Kidney (tissue), 14 donors: ENCODE results near the gene NUP85. TPM values are rescaled to one million over a fixed set of nuclear protein-coding genes. Genes with fewer than 3 reads are reported as not detected.
"Not testable (repeated sequence)": the region's sequence is repeated elsewhere in the genome, so short reads cannot be mapped to it uniquely, and the experiment has no call there.

Source experiments
- DNase-seq, 5 donors: peaks; one replicate each; pipeline ENCODE4 v3.0.0-alpha.2; 2013 to 2020
- FAIRE-seq: peaks from 2 replicates; lab custom pipeline; 2012; peaks lifted over from hg19 to GRCh38; lab: Jason Lieb, UNC
- H3K27ac ChIP-seq, 2 donors: one replicate each; pipeline ENCODE4 v1.7.0; 2013; ENCODE audit warnings: low read depth in 2 of 2, low read length in 2 of 2, inconsistent platforms in 1 of 2
- H3K27me3 ChIP-seq: one replicate; pipeline ENCODE4 v1.7.1; 2013; ENCODE audit warnings: low read length, inconsistent platforms; ENCODE audit not compliant: control insufficient read depth, insufficient read depth
- H3K36me3 ChIP-seq, 3 donors: one replicate each; pipeline versions ENCODE4 v1.7.0 to v1.7.1; 2013; ENCODE audit warnings: low read length in 3 of 3, control low read depth in 1 of 3, inconsistent platforms in 1 of 3; ENCODE audit not compliant: insufficient read depth in 3 of 3, control insufficient read depth in 2 of 3
- H3K4me1 ChIP-seq, 3 donors: one replicate each; pipeline versions ENCODE4 v1.7.0 to v1.7.1; 2013; ENCODE audit warnings: low read length in 3 of 3, inconsistent platforms in 1 of 3, low read depth in 1 of 3; ENCODE audit not compliant: control insufficient read depth in 2 of 3, insufficient read depth in 2 of 3
- H3K4me3 ChIP-seq, 3 donors: one replicate each; pipeline versions ENCODE4 v1.7.0 to v1.8.1; 2013; ENCODE audit warnings: low read length in 3 of 3, control low read depth in 1 of 3, inconsistent platforms in 1 of 3
- H3K9ac ChIP-seq, 3 donors: one replicate each; pipeline versions ENCODE4 v1.7.0 to v1.7.1; 2013; ENCODE audit warnings: low read length in 3 of 3, control low read depth in 1 of 3, inconsistent platforms in 1 of 3
- H3K9me3 ChIP-seq, 3 donors: one replicate each; pipeline versions ENCODE4 v1.7.0 to v1.7.1; 2013; ENCODE audit warnings: low read length in 3 of 3, control low read depth in 1 of 3, inconsistent platforms in 1 of 3; ENCODE audit not compliant: control insufficient read depth in 2 of 3, insufficient read depth in 1 of 3
- intact Hi-C: fragments of 100-400 bp; cut with DNase I; formaldehyde crosslinking; loops from one replicate; pipeline ENCODE4 v1.11.1; 2022
- polyA plus RNA-seq: library from polyadenylated mRNA; stranded (reverse); fragments of 350-450 nt; fragmentation: Illumina TruSeq; extraction: RNeasy Lipid Tissue Mini Kit (QIAGEN cat#74804); gene quantifications from one replicate; pipeline ENCODE4 v1.2.3, GENCODE V29; 2014; ENCODE audit warnings: low read depth, low replicate concordance; ENCODE audit not compliant: insufficient read depth
- total RNA-seq: library from RNA; stranded (reverse); fragmentation: NEBNext Ultra II Directional; extraction: Animal tissue kit (Norgen Biotek cat#: 25700); gene quantifications from one replicate; pipeline ENCODE4 v1.2.1, GENCODE V29; 2021
- TF ChIP-seq, protein P1 (sequence below): IDR thresholded peaks from 3 replicates; pipeline ENCODE4 v1.5.1; 2012; ENCODE audit warnings: mild to moderate bottlenecking, moderate library complexity, borderline replicate concordance; ENCODE audit not compliant: insufficient read depth; ENCODE audit errors: extremely low read depth
- donor health status: control.
- donor health status: control.
- donor health status: control.
- donor health status: control.
- donor health status: control.
- donor health status: DM: yes; HTN: yes; CAD: no.
- donor health status: Normal renal cell carcinoma (clear cell type).

The NUP85 gene
- total and polyA plus RNA-seq, 2 donors from 2014 or later = 23.9 to 67.1 TPM

DNA sequence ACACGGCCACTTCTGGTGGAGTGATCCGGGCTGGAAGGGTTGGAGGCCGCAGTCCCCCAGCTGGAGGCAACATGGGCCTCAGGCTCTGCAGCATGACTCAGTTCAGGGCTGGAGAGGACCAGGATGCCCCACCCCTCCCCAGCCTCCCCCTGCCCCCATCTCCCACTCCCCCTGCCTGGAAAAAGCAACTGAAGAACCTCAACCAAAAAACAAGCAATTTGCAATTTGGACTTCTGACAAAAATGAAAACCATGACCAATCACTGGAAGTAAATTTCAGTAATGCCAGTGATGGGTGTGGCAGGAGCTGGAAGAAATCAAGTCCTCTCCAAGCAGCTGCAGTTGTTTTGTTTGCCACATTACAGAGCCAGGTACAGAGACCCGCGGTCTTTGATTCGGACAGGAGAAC is 72.2 kb downstream of the NUP85 start:
- TF ChIP-seq, protein P1, sequence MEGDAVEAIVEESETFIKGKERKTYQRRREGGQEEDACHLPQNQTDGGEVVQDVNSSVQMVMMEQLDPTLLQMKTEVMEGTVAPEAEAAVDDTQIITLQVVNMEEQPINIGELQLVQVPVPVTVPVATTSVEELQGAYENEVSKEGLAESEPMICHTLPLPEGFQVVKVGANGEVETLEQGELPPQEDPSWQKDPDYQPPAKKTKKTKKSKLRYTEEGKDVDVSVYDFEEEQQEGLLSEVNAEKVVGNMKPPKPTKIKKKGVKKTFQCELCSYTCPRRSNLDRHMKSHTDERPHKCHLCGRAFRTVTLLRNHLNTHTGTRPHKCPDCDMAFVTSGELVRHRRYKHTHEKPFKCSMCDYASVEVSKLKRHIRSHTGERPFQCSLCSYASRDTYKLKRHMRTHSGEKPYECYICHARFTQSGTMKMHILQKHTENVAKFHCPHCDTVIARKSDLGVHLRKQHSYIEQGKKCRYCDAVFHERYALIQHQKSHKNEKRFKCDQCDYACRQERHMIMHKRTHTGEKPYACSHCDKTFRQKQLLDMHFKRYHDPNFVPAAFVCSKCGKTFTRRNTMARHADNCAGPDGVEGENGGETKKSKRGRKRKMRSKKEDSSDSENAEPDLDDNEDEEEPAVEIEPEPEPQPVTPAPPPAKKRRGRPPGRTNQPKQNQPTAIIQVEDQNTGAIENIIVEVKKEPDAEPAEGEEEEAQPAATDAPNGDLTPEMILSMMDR = no peak
- no peaks in the 10 kb centered on the region for H3K9me3 ChIP-seq
- FAIRE-seq (no peak), DNase-seq (no peak)
- H3K36me3 ChIP-seq = no peaks in the 10 kb centered on the region
- no peaks in the 10 kb centered on the region for H3K27me3 ChIP-seq
- H3K9ac ChIP-seq = no peak overlapping the region
- H3K4me1 ChIP-seq = no peaks in the 10 kb centered on the region
- intact Hi-C loops = no loop called here
- no peak overlapping the region for H3K27ac ChIP-seq
- no peak overlapping the region for H3K4me3 ChIP-seq

DNA sequence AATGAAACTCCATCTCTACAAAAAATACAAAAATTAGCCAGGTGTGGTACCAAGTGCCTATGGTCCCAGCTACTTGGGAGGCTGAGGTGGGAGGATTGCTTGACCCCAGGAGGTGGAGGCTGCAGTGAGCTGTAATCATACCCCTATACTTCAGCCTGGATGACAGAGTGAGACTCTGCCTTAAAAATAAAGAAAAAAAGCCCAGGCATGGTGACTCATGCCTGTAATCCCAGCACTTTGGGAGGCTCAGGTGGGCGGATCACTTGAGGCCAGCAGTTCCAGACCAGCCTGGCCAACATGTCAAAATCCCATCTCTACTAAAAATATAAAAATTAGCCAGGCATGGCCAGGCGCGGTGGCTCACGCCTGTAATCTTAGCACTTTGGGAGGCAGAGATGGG is 74.7 kb downstream of the NUP85 start:
- FAIRE-seq, H3K4me1 ChIP-seq, H3K9ac ChIP-seq, H3K27ac ChIP-seq, H3K4me3 ChIP-seq, H3K36me3 ChIP-seq, intact Hi-C loops, H3K27me3 ChIP-seq, H3K9me3 ChIP-seq: not testable (repeated sequence)
- peak in 1 of 5 donors; percentile 6 for DNase-seq

DNA sequence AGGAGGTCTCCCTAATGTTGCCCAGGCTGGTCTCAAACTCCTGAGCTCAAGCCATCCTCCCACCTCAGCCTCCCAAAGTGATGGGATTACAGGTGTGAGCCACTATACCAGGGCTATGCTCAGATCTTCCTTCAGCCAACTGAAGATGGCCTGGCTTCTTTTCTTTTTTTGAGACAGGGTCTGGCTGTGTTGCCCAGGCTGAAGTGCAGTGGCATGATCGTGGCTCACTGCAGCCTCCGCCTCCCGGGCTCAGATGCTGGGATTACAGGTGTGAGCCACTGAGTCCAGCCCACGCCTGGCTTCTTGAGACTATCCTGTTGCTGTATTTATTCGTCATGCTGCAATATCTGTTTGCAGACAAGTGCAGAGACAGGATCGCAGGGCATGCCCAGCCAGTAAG is 79.6 kb downstream of the NUP85 start:
- H3K36me3 ChIP-seq = peaks cover 0 to 4% (median 3%) of the 10 kb centered on the region in 3 donors
- TF ChIP-seq, protein P1 = no peak

More for the DNA sequence above, 79.6 kb downstream of the NUP85 start:
- H3K4me3 ChIP-seq = no peak overlapping the region
- H3K27me3 ChIP-seq = no peaks in the 10 kb centered on the region
- H3K9ac ChIP-seq = no peak overlapping the region
- H3K9me3 ChIP-seq = no peaks in the 10 kb centered on the region
- peaks cover 0 to 3% (median 0%) of the 10 kb centered on the region in 3 donors for H3K4me1 ChIP-seq
- DNase-seq (no peak), FAIRE-seq (no peak)
- no peak overlapping the region for H3K27ac ChIP-seq
- intact Hi-C loops = no loop called here

Other genes starting within 250 kb of the NUP85 start
- 32.6 TPM for gene HID1, start 232.9 kb upstream of the NUP85 start, total RNA-seq
- gene HID1, start 232.9 kb upstream of the NUP85 start, polyA plus RNA-seq = 13.6 TPM
- 29.3 TPM for gene CDR2L, start 218.0 kb upstream of the NUP85 start, total RNA-seq
- gene CDR2L, start 218.0 kb upstream of the NUP85 start, polyA plus RNA-seq = 12.5 TPM
- gene MRPL58, start 193.0 kb upstream of the NUP85 start, total RNA-seq = 23.1 TPM
- gene MRPL58, start 193.0 kb upstream of the NUP85 start, polyA plus RNA-seq = 84.5 TPM
- 261 TPM for gene ATP5PD, start 158.7 kb upstream of the NUP85 start, total RNA-seq
- 916 TPM for gene ATP5PD, start 158.7 kb upstream of the NUP85 start, polyA plus RNA-seq
- 30.2 TPM for gene KCTD2, start 158.5 kb upstream of the NUP85 start, total RNA-seq
- 26.0 TPM for gene KCTD2, start 158.5 kb upstream of the NUP85 start, polyA plus RNA-seq
- 184 TPM for gene SLC16A5, start 117.7 kb upstream of the NUP85 start, total RNA-seq
- gene SLC16A5, start 117.7 kb upstream of the NUP85 start, polyA plus RNA-seq = 28.4 TPM
- 31.8 TPM for gene ARMC7, start 95.7 kb upstream of the NUP85 start, total RNA-seq
- 35.1 TPM for gene ARMC7, start 95.7 kb upstream of the NUP85 start, polyA plus RNA-seq
- 59.4 TPM for gene NT5C, start 73.9 kb upstream of the NUP85 start, total RNA-seq
- gene NT5C, start 73.9 kb upstream of the NUP85 start, polyA plus RNA-seq = 74.9 TPM
- gene JPT1, start 51.2 kb upstream of the NUP85 start, total RNA-seq = 76.4 TPM
- 122 TPM for gene JPT1, start 51.2 kb upstream of the NUP85 start, polyA plus RNA-seq
- gene SUMO2, start 22.7 kb upstream of the NUP85 start, total RNA-seq = 315 TPM
- 279 TPM for gene SUMO2, start 22.7 kb upstream of the NUP85 start, polyA plus RNA-seq
- 49.2 TPM for gene GGA3, start 55.9 kb downstream of the NUP85 start, total RNA-seq
- 8.0 TPM for gene GGA3, start 55.9 kb downstream of the NUP85 start, polyA plus RNA-seq
- gene MRPS7, start 56.2 kb downstream of the NUP85 start, total RNA-seq = 46.4 TPM
- 134 TPM for gene MRPS7, start 56.2 kb downstream of the NUP85 start, polyA plus RNA-seq
- 30.1 TPM for gene MIF4GD, start 65.6 kb downstream of the NUP85 start, total RNA-seq
- 28.2 TPM for gene MIF4GD, start 65.6 kb downstream of the NUP85 start, polyA plus RNA-seq
- gene SLC25A19, start 83.8 kb downstream of the NUP85 start, total RNA-seq = 11.2 TPM
- 15.3 TPM for gene SLC25A19, start 83.8 kb downstream of the NUP85 start, polyA plus RNA-seq
- 119 TPM for gene GRB2, start 200.0 kb downstream of the NUP85 start, total RNA-seq
- gene GRB2, start 200.0 kb downstream of the NUP85 start, polyA plus RNA-seq = 65.3 TPM